NCI-H82 (cell line): ENCODE measurements around the gene CELF2.

ENCODE experiments used
- DNase-seq: peaks from one replicate; lab custom pipeline; 2025; lab: John Stamatoyannopoulos, UW

CELF2 gene

DNA sequence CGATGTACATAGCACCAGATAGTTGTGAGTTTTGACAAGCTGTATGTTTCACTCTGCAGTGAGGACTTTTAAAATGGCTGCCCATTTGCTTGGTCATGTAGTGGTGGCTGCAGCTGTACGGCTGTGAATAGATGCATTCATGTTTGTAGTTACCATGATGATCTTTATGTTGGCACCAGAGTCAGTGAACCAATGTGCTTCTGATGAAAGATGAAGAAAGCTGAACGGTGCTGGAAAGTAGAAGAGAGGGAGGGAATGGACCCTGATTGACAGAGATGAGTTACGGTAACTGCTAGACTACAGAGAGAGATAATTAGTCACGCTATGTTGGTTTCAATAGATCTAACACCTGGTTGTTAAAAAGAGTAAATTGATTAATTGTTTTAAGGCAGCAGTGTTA, 256.8 kb downstream of the CELF2 start:
- DNase-seq: no peak

DNA sequence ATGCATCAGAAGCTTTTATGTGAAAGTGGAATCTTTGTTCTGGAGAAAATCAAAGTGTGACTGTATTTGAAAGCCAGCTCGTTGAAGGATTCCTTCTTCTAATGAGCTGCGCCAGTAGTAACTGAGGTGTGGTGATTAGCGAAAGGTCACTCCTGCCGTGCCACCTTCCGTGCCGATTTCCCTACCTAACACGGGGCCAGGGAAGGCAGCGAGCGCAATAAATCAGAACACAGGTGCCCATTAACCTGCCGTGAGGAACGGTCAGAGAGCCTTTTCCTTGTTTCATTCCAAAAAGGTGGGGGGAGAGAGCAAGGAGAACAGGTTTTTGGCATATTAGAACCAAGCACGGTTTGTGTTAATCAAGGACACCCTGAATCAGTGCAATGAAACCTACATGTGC, 258.0 kb downstream of the CELF2 start:
- DNase-seq: no peak

DNA sequence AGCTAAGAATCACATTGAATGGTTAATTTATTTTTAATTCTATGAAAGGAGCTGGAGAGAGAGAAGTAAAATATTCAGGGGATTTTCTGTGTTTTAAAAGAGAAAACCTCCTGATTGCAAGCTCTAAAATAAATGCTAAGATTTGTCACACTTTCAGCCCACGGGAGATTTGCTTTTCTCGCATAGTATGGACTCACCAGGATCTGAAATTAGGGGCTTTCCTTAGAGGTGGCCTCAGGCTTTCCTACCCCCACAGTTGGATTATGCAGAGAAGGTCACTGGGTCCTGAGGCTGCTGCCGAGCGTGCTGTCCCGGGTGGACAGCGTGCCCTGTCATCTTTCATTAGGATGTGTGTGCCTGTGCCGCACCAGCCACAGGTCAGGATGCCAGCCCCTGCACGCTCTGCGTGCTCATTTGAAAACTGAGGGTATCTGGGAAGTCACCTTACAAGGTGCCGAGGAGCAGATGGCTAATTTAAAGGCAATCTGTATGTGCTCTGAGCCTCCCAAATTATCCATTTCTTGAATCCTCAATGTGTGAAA, 258.8 kb downstream of the CELF2 start:
- no peak for DNase-seq

DNA sequence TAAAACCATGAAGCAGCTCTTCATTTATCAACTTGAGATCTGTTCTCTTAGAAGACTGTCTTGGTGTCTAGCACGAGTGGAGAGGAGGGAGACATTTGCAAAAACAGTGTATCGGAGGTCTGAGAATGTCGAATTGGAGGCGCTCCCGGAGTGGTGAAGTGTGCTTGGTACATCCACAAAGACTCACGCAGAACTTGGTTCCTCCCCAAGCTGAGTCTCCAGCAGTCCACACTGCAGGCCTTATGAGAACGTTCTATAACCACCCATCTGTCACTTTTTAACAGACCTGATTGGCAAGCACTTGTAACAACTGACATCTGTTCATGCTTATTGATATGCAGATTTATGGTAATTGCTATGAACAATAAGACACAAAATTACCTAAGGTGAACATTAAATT, 261.6 kb downstream of the CELF2 start:
- no peak for DNase-seq

DNA sequence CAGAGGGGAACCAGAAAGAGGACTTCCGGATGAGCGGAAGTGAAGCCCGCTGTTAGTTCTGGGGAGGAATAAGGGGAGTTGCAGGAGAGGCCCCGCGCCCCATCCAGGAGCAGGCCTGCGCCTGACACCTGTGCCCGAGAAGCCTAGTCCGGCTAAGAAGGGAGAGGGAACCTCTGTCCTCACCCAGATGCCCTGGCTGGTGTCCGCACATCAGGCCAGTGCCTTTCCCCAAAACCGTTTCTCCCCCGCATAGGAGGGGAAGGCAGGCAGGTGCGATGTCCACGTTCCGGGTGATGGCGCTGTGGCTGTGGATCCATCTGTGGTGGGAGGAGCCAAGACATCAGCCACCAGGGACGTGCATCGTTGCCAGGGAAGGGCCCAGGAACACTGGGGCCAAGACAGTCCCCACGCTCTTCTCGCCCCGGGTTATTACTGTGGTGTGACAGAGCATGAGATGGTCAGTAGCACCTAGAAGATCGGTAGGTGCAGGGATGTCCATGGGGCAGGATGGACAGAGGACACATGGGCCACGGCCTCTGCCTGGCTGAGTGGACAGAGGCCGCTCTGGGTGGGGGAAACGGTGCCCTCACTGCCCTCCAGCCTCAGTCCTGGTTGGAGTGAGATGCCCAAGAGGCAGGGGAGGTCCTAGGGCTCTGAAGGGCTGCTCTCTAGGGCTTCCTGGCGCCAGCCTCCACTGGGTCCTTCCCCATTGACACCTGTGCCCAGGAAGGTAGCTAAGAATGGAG, 262.7 kb downstream of the CELF2 start:
- no peak for DNase-seq

DNA sequence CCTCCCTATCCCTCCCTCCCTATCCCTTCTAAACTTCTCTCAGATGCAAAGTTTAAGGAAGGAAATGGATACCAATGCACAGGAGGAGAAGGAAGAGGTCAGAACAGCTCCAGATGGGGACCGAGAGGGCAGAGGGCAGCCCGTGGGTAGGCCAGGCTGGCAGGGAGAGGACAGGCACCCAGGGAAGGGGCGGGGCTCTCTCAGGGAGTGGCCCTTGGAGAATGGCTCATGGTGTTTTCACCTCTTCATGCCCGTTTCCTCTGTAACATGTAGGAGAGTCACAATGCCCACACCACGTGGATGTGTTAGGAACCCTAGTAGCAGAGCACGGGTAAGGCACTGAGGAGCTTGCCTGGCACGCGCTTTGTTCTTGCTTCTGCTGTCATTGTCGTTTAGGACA, 264.5 kb downstream of the CELF2 start:
- no peak for DNase-seq

DNA sequence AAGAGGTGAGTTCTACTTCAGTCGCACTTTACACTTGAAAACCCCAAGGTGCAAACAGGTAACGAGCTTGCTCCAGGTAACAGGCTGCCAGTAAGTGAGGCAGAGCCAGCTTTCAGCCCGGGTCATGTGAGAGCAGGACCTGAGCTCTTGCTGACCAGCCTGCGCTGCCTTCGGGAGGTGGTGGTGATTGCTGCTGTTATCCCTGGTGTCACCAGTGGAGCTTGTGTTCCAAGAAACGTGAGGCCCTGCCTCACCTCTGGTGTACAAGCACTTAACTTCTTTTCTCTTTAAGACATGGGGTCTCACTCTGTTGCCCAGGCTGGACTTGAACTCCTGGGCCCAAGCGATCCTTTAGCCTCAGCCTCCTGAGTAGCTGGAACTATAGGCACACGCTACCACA, 265.0 kb downstream of the CELF2 start:
- no peak for DNase-seq

DNA sequence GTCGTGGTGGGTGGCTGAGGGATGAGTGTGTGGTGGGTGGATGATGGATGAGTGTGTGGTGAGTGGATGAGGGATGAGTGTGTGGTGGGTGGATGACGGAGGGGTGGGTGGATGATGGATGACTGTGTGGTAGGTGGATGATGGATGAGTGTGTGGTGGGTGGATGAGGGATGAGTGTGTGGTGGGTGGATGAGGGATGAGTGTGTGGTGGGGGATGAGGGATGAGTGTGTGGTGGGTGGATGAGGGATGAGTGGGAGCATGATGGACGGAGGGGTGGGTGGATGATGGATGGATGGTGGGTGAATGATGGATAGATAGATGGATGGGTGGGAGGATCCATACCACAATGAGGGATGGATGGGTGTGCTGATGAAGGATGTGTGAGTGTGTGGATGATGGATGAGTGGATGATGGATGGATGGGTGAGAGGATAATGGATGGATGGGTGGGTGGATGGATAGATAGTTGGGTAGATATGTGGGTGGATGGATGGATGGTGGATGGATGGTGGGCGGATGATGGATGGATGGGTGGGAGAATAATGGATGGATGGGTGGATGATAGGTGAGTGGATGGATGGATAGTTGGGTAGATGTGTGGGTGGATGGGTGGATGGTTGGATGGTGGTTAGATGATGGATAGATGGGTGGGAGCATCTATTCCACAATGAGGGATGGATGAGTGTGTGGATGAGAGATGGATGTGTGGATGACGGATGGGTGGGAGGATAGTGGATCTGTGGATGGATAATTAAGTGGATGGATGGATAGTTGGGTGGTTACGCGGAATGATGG, 266.8 kb downstream of the CELF2 start:
- no peak for DNase-seq

DNA sequence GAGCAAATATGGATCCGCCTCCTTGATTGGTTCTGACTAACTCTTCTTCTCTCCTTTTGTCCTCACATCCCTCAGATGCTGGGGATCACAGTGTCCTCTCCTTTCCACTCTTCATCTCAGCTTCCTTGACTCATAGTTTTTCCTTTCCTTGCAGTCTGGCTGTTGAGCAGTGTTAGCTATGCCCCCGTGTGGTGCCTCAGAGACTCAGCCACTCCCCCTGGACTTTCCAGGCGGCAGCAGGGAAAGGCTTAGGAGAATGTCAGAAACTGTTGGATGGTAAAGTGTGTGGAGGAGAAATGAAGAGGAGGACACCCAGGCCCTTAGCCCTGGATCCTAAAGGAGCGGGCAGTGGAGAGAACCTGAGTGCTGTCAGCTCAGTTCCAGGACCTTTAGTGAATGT, 267.5 kb downstream of the CELF2 start:
- no peak for DNase-seq

DNA sequence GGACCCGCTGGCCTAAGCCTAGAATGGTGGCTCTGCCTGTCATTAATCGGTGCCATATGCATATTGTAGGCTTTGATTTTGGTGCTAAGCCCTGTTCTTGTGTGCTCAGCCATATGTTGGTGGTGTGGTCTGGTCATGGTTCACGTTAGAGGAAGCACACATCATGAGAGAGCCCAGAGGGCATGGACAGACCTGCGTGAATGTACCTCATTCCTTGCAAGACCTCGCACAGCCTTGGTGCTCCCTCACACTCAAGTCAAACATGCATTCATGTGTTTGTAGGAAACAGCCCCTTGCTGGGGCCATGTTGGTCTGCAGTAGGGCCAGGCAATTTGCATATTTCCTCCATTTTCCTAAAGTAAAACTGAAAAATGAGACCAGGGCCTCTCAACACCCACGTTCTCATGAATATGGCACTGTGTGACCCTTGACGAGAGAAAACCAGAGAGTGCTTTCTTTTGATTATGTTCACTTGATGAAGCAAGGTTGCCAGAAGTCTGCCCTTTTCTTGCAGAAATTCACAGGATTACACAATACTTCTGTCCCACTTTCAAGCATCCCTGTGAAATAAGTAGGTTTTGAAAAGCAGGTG, 268.7 kb downstream of the CELF2 start:
- DNase-seq: no peak

DNA sequence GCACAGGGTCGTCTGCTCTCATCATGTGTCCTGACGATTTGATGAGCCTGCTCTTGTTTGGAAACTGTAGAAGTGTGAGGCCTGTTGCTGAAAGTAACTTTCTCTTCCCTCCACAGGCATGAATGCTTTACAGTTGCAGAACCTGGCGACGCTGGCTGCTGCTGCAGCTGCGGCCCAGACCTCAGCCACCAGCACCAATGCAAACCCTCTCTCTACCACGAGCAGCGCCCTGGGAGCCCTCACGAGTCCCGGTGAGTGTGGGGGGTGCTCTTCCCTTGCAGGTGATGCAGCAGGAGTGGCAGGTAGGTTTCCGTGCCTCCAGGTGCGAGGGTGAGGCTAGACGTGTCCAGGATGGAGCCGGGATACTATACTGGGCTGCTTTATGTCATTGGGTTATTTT, 270.6 kb downstream of the CELF2 start:
- DNase-seq: no peak

DNA sequence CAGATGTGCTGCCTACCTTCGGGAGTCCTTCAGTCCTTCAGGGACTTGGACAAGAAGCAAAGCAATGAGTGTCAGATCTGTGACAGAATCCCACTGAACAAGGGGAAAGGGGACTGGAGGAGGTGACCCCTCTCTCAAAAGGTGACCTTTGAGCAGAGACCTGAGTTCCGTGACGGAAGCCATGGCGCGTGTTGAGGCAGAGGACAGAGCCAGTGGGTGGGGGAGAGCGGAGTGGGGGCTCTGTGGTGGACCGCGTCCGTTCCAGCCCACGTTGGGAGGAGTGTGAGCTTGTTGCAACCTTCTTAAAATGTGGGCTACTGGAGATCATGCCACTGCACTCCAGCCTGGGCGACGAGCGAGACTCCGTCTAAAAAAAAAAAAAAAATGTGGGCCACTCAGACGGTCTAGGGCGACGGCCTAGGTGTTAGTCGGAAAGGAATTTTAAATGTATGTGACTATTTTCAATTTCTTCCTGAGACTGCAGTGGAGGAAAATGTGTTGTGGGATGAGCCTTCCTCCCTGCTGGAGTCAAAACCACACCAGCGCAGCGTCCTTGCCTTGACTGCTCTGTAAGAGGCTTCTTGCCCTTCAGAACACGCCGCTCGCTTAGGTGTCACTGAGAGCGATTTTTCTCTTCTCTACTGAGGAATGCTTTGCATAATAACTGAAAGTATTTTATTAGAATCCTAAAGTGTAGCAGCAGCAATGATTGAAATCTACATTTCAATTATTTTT, 272.7 kb downstream of the CELF2 start:
- DNase-seq: no peak

DNA sequence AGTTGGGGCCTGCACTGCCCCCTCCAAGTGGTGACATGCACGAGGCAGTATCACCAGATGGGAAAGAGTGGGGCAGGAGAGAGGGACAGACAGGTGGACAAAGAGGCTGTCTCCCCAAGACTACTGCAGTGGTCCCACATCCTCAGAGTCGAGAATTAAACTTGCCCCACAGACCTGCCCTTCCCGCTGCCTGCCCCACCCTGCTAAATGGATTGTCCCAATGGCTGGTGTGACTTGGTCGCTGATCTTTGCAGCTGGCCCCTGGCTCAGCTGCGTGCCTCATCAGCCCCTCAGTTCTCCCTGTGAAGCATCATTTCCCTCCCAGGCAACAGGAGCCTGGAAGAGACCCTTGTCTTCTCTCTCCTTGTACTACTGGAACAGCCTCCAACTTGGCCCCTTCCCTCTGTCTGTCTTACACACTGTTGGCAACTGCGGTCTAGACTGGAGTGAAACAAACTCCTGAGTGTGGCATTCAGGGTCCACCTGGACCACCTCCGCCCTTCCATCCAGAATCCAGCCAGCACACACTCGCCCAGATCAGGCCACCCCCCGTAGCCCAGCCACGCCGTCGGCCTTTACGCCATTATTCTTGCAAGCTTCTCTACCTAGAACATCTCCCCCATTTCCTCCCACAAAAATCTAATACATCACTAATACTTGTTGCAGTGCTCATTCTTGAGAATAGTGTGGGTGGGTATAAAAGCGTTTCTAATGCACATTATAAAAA, 275.1 kb downstream of the CELF2 start:
- DNase-seq: no peak

DNA sequence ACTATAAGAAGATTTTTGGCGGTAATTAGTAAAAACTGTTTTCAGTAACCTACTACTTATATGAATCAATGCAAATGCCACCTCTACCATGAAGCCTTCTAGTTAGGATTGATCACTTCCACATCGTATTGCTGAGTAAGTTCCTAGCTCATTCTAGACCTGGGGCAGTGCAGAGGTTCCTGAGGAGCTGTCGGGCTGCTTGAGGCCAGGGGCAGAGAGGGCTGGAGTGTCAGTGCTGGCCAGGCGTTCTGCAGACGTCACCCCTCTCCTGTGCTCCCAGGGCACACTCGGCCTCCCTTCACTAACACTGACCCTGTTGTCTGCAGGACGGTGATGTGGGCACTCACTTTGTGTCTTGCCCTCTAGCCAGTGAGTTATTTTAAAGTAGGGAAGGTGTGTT, 275.7 kb downstream of the CELF2 start:
- no peak for DNase-seq

DNA sequence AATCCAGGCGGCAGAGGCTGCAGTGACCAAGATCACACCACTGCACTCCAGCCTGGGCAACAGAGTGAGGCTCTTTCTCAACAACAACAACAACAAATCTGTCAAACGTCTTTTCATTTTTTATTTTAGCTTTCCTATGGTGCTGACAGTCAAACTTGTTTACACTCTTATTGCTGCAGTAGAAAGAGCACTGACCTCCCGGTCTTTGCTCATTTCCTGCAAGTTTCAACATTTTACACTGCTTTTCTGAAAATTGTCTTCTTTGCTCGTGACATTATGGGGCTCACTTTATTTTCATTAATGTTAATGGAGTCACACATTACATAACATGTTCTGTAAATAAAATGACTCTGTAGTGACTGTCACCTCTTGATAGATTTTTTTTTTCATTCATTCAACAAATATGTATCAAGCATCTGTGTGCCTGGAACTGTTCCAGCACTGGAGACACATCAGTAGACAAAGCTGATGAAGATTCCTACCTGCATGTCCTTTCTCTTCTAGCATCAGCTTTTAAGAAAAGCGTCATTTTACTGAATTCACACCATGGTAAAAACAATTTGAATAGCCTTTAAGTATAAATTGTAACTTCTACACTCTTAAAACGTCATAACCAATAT, 277.3 kb downstream of the CELF2 start:
- no peak for DNase-seq

DNA sequence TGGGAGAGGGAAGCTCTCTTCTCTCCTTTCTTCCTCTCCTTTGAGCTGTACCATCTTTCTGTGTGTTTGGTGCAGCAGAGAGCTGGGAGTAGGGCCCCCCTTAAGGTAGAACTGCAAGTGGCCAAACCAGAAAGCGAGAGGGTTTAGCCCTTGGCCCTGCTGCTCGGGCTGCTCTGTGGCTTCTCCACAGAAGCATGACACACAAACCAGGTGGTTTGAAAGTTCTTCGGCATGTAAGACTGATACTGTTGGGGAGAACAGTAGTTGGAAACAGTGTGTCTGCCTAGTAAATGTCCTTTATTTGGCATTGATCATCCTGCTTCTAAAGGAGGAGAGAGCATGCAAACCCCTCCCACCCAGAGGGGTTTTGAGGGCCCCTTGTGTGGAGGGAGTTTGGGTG, 277.8 kb downstream of the CELF2 start:
- DNase-seq: no peak

DNA sequence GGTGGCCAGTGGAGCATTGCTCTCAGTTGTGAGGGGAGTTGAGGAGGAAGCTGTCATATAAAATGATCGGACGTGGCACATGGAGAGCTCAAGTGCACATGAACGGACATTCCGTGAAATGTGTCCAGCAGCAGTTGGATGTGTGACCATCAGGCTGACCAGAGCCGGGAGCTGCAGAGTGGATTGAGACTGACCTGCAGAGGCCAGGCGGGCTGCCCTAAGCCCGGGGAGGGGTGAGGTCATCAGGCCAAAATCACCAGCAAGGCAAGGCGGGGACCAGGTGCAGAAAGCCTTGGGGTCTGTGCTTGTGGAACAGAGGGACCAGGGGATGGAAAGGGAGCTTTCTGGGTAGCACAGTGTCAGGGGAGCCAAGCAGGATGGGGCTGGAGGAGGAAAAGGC, 279.5 kb downstream of the CELF2 start:
- DNase-seq: no peak

DNA sequence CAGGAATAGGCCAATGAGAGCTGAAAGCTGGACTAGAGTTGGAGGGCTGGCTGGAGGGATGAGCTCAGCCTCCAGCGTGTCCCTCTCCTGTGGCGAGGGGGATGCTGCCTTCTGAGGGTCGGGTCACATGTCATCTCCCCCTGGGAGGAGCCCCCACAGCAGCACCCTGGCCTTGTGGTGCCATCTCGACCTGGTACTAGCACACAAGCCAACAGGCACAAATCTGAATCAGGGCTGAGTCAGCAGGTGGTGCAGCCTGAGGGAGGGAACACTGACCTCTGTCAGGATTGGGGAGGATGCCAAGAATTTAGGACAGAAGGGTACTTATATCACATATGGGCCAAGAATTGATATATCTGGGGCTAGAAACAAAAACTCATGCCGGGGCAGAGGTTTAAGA, 280.4 kb downstream of the CELF2 start:
- no peak for DNase-seq

DNA sequence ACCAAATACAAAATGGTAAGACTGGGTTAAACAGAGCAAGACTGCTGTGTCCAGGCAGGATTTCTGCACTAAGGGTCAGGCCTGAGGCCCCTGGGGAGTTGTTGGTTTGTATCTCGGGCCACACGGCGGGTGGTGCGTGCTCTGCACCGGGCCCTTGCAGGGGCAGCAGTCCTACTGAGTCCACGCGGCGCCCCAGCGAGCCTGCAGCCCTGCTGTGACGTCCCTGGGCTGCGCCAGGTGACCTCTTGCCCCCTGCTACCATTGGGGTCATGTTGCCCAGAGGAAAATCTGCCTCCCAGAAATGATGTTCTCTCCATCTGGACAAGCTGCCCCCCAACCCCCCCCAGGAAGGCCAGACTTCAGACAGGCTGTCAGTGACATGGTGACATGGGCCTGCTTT, 281.5 kb downstream of the CELF2 start:
- no peak for DNase-seq

DNA sequence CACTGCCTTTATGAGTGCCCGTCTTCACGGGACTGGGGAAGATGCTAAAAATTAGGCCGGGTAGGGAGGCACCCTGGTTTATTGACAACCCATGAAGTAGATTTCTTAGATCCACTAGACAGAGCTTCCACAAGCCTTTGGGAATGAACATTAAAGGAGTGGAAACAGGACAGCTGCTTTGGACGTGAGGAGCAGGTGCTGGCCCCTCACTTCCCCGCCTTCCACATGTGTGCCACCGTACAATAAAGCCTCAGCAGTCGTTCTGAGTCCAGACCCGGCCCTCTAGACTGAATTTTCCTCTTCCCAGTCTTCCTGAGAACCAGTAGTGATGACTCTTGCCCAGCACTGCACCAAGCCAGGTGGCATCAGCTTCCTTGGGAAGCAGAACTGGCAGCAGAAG, 282.4 kb downstream of the CELF2 start:
- DNase-seq: no peak

DNA sequence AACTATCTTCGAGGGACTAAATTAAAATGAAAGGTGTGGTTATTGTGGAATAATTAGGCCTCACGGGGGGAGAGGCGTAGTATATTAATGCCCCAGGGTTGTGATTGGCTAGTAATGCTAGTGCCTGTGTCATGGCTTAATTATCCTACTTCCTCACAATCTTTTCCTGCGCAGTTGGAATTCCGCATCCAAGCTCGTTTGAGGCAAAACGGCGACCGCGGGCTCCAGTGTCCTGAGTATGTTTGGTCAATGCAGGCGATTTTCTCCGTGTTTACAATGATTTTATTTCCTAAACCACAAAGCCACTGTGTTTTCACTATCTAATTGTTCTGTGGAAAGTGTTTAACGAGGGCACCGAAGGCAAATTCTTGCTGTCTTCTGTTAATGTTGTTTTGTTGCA, 282.9 kb downstream of the CELF2 start:
- DNase-seq: no peak
